CD1c-positive myeloid dendritic cell (primary cell): Measurements from ENCODE around the gene METTL8.

Experiments
- DNase-seq: peaks from one replicate; pipeline ENCODE4 v3.0.0-alpha.2; 2016; ENCODE audit errors: extremely low spot score

METTL8 gene

GRCh38 chr2:171433763-171434012 is at the start of gene METTL8:
Gene METTL8 (minus strand): TSS chr2:171433990. CDS start chr2:171392185, 41,805 bp downstream.
- DNase-seq = no peak

- DNase-seq = no peak
Observed at GRCh38 chr2:171482877-171483276, 49.1 kb upstream of the METTL8 start.

- no peak for DNase-seq
Observed at GRCh38 chr2:171482308-171482707, 48.5 kb upstream of the METTL8 start.

DNA sequence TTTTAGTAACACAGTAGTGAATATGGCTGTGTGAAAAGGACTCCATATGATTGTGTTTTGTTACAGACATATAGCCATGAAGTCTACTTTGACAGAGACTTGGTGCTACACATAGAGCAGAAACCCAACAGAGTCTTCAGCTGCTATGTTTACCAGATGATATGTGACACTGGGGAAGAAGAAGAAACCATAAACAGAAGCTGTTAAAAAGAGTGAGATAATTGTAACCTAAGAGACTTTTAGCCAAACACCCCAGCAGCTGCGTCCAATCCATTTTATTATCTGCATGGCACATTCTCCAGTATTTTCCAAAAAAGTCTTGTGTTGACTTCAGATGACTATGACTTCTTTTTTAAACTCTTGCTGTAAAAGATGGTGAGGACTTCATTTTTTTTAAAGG is 47.1 kb upstream of the METTL8 start:
- DNase-seq = no peak

DNA sequence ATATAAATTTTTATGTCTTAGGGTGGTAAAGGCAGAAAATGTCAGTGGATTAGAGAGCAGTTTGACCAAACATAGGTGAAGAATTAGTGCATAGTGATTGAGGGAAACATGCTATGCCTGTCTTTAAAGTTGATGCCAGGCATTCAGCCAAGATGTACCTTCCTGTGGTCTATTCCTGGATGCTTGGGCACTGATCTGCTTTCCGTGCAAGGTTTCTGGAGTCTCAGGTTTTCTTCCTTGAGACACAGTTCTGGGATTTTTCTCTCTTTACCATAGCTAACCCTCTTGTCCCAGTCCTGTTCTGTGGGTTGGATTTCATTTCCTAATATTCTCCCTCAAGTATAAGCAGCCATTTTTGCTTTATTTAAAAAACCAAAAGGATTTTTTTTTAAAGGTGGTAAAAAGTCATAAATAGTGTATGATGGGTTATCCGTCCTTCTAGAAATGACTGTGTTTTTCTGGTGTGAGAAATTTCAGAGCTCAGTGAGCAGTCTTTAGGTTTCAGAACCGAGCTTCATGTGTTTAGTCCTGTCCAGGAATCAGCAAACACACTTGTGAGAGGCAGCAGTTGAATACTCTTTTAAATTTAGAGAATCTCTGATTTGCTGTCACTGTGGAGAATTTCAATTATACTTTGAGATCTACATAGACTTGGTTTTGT is 45.5 kb upstream of the METTL8 start:
- DNase-seq = no peak

DNA sequence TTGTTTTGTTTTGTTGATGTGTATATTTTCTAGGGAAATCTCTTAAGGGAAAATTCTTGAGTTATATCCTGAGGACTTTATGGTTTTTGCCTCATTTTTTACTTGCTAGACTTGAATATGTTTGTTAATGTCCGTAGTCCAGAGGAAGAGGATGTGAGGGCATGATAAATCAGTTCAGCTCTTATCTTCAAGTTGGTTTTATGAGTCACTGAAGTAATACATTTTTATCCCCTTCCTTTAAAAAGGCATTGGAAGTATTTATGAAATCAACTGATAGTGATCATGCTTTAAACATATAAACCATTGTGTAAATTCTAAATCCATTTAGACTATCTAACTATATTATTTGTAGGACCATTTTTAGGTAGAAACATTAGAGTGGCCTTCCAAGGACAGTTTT is 44.6 kb upstream of the METTL8 start:
- no peak for DNase-seq

- DNase-seq = no peak
Observed at GRCh38 chr2:171475979-171476378, 42.2 kb upstream of the METTL8 start.

DNA sequence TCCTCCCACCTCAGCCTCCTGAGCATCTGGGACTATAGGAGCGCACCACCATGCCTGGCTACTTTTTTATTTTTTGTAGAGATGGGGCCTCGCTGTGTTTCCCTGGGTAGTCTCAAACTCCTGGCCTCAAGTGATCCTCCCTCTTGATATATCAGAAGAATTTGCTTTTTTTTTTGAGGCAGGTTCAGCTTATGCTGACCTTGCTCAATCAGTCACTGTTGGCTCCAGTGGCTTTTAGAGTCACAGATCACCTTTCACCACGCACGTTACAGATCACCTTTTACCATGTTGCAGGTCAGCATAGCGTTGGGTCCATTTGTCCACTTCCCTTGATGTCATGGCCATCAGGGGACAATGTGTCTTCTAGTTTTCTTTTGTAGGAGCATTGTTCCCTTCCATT is 36.3 kb upstream of the METTL8 start:
- DNase-seq = no peak

DNA sequence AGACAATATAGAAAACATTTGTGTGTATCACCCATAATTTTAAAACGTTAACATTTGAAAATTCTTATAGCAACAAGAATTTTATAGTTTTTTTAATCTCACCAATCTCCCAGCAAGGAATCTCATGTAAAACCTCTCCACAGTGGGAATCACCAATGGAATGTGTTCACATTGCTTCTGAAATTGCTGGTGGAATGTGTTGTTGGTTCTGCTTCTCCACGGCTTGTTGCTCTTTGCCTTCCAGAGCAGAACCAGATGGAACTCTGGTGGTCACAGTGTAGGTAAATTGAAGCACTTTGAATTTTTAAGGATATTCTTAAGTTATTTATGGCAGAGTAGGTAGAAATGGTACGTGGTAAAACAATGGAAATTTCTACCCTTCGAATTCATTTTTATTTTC is 35.4 kb upstream of the METTL8 start:
- DNase-seq = no peak

DNA sequence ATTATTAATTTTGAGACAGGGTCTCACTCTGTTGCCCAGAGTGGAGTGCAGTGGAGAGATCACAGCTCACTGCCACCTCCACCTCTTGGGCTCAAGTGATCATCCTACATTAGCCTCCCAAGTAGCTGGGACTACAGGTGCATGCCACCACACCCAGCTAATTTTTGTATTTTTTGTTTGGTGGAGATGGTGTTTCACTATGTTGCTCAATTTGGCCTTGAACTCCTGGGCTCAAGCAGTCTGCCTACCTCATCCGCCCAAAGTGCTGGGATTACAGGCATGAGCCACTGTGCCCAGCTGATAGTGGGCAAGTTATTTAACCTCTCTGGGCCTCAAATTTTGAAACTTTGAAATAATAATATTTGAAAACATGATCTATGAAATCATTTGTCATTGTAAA is 26.7 kb upstream of the METTL8 start:
- no peak for DNase-seq

- DNase-seq = no peak
Observed at GRCh38 chr2:171459498-171459897, 25.7 kb upstream of the METTL8 start.

DNA sequence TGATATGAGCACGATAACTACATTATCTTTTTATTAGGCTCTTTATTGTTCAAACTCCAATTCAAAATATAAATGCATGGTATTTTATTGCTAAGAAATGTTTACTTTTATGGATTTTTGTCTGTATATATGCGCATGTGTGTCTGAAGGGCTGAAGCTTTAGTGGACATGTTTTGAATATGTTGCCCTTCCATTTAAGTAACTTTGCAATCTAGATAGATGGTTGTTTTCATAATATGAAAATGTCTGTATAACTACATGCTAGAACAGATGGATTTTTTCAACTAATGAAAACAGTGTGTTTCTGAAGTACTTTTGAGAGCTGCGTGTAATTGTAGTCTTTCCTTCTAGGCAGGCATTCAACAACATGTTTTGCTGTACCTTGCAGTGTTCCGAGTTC is 19.0 kb upstream of the METTL8 start:
- no peak for DNase-seq

DNA sequence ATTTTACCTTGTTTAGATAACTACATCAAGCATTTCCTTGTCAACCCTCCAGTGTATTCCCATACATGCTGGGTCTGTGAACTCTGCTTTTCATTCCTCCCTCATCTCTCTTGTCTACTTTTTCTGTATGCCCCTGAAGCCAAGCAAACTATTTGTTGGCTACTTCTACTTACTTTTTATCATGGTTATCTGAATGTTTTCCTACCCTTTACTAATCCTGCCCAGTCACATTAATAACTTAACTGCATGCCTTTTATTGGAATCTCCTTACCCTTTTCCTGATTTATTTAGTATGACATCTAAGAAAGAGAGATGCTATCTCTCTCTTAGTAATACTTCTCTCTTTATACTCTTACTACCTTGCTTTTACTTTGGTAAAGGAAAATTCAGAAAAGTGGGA is 17.3 kb upstream of the METTL8 start:
- DNase-seq = no peak

GRCh38 chr2:171447675-171448074 is 13.9 kb upstream of the METTL8 start:
- no peak for DNase-seq

- DNase-seq = no peak
Observed at GRCh38 chr2:171441470-171441869, 7.7 kb upstream of the METTL8 start.

DNA sequence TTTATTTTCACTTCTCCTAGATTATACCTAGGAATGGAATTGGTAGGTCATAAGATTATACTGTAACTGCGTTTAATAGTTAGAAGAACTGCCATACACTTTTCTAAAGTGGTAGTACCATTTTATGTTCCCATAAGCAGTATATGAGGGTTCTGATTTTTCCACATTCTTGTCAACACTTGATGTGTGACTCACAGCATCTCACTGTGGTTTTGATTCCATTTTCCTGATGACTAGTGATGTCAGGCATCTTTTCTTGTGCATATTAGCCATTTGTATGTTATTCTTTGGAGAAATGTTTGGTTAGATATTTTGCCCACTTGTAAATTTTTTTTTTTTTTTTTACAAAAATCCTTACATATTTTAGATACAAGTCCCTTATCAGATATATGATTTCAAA is 2.5 kb upstream of the METTL8 start:
- no peak for DNase-seq

GRCh38 chr2:171434013-171434989 is 511 bp upstream of the METTL8 start, which contains the start of gene DCAF17:
Gene DCAF17 (plus strand): TSS chr2:171434226. CDS start chr2:171434578, 352 bp downstream.
- DNase-seq = peak; percentile 98

GRCh38 chr2:171432969-171433762 is 624 bp downstream of the METTL8 start:
- peak; percentile 12 for DNase-seq

DNA sequence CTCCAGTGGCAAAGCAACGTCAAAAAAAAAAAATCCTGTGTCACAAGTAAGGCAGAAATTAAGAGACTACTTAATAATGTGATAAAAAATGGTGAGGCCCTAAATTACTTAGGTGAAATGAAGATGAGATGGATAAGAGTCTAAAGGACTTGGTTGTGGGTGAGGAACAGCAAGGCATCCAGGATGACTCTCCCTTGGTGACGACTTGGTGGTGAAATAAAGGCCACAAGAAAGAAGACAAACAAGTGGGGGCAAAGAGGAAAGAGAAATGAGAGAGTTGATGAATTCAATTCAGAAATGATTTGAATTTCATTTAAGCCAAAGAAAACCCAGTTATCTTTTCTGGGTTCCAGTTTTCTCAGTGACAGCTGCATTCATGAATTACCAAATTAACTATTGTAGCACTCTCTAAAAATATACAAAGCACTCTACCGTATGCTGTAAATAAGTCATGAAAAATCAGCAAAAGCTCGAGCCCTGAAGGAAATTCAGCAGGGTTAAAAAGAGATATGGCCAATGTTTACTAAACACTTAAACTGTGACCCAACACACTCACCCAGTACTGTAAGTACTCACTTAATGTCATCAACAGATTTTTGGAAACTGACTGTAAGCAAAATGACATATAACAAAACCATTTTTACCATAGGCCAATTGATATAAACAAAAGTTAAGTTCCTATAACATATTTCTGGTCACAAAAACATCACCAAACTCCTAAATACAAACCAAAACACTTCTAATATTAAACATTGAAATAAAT is 1.4 kb downstream of the METTL8 start:
- DNase-seq = no peak

DNA sequence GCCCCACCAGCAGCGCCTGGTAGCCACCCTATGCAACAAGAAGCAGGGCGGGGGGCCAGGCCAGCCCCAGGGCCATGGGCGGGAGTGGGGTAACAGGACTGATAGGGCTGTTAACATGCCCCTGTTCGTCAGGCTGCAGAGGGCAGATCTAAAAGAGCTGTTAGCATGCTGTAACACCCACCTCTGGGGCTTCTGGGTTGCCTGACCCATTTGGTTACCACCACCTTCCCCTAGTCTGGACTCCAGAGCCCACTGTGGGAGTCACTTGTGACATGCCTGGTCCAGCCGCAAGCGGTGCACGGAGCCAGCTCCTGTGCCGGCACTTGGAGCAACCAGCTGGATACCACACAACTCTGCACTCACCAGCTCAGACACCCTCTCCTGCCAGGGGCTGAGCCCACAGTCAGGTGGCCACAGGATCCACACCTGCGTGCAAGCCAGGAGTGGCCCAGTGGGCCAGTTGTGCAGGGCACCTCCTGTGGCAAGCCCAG is 2.1 kb downstream of the METTL8 start:
- no peak for DNase-seq
